Neuron (in vitro differentiated cells): ENCODE measurements around the gene TEAD1.
A peak's percentile ranks its signal among the peaks of the same experiment; 100 is the strongest.

ENCODE experiments used
- H2AFZ ChIP-seq: one replicate; pipeline ENCODE4 v1.6.1; 2013; ENCODE audit warnings: low read depth, mild to moderate bottlenecking, inconsistent platforms, low read length, moderate library complexity
- H3K27me3 ChIP-seq: one replicate; pipeline ENCODE4 v1.6.1; 2013; ENCODE audit warnings: low read length; ENCODE audit not compliant: insufficient read depth
- H3K36me3 ChIP-seq: one replicate; pipeline ENCODE4 v1.6.1; 2013; ENCODE audit warnings: low read length; ENCODE audit not compliant: insufficient read depth
- H3K4me1 ChIP-seq: one replicate; pipeline ENCODE4 v1.6.1; 2013; ENCODE audit warnings: low read length; ENCODE audit not compliant: insufficient read depth
- H3K4me3 ChIP-seq: 2 replicates; pipeline ENCODE4 v1.5.1; 2013; ENCODE audit warnings: mild to moderate bottlenecking, low read length, moderate library complexity
- H3K9me3 ChIP-seq: one replicate; pipeline ENCODE4 v1.6.1; 2013; ENCODE audit warnings: low read length

TEAD1 gene

GRCh38 chr11:12673924-12674570 lies at the start of gene TEAD1:
TSS of gene TEAD1 (plus strand) at chr11:12674421.
- Histone ChIP-seq H3K36me3 (peaks cover 4% of the 10 kb centered on the region), H3K4me3 (peak within 1 kb of the TSS; percentile 99), H3K4me1 (peaks cover 25% of the 10 kb centered on the region), H2AFZ (peak within 1 kb of the TSS; percentile 57), H3K9me3 (no peaks in the 10 kb centered on the region), H3K27me3 (no peaks in the 10 kb centered on the region)

GRCh38 chr11:12624595-12624994 lies 49.6 kb upstream of the TEAD1 start:
- Histone ChIP-seq H2AFZ (no peak overlapping the region), H3K9me3 (no peaks in the 10 kb centered on the region), H3K4me1 (no peaks in the 10 kb centered on the region), H3K27me3 (no peaks in the 10 kb centered on the region), H3K4me3 (no peak overlapping the region), H3K36me3 (no peaks in the 10 kb centered on the region)

- Histone ChIP-seq H3K36me3 (no peaks in the 10 kb centered on the region), H3K4me3 (no peak overlapping the region), H3K27me3 (no peaks in the 10 kb centered on the region), H2AFZ (no peak overlapping the region), H3K4me1 (no peaks in the 10 kb centered on the region), H3K9me3 (no peaks in the 10 kb centered on the region)
Observed at GRCh38 chr11:12625438-12626071, 48.7 kb upstream of the TEAD1 start.

- Histone ChIP-seq H2AFZ (no peak overlapping the region), H3K27me3 (no peaks in the 10 kb centered on the region), H3K36me3 (no peaks in the 10 kb centered on the region), H3K9me3 (no peaks in the 10 kb centered on the region), H3K4me1 (no peaks in the 10 kb centered on the region), H3K4me3 (no peak overlapping the region)
Observed at GRCh38 chr11:12626616-12627015, 47.6 kb upstream of the TEAD1 start.

- H3K9me3 ChIP-seq, result no peaks in the 10 kb centered on the region
Observed at GRCh38 chr11:12628314-12628713, 45.9 kb upstream of the TEAD1 start.

GRCh38 chr11:12629601-12630313 lies 44.5 kb upstream of the TEAD1 start:
- Histone ChIP-seq H3K36me3 (no peaks in the 10 kb centered on the region), H3K27me3 (no peaks in the 10 kb centered on the region), H3K4me3 (no peak overlapping the region), H2AFZ (no peak overlapping the region), H3K9me3 (no peaks in the 10 kb centered on the region), H3K4me1 (no peaks in the 10 kb centered on the region)

More at GRCh38 chr11:12628314-12628713, 45.9 kb upstream of the TEAD1 start:
- Histone ChIP-seq H3K27me3 (no peaks in the 10 kb centered on the region), H3K36me3 (no peaks in the 10 kb centered on the region), H3K4me3 (no peak overlapping the region), H3K4me1 (no peaks in the 10 kb centered on the region), H2AFZ (no peak overlapping the region)

- no peaks in the 10 kb centered on the region for H3K4me1 ChIP-seq
- H3K4me3 ChIP-seq, result no peak overlapping the region
- no peak overlapping the region for H2AFZ ChIP-seq
Observed at GRCh38 chr11:12631651-12632050, 42.6 kb upstream of the TEAD1 start.

GRCh38 chr11:12634329-12634728 lies 39.9 kb upstream of the TEAD1 start:
- H3K4me3 ChIP-seq, result no peak overlapping the region
- no peaks in the 10 kb centered on the region for H3K36me3 ChIP-seq
- no peaks in the 10 kb centered on the region for H3K9me3 ChIP-seq
- no peak overlapping the region for H2AFZ ChIP-seq
- H3K4me1 ChIP-seq, result no peaks in the 10 kb centered on the region
- no peaks in the 10 kb centered on the region for H3K27me3 ChIP-seq

More at GRCh38 chr11:12631651-12632050, 42.6 kb upstream of the TEAD1 start:
- no peaks in the 10 kb centered on the region for H3K27me3 ChIP-seq
- H3K9me3 ChIP-seq, result no peaks in the 10 kb centered on the region
- no peaks in the 10 kb centered on the region for H3K36me3 ChIP-seq

GRCh38 chr11:12636871-12637410 lies 37.3 kb upstream of the TEAD1 start:
- Histone ChIP-seq H2AFZ (no peak overlapping the region), H3K9me3 (no peaks in the 10 kb centered on the region), H3K36me3 (no peaks in the 10 kb centered on the region), H3K27me3 (no peaks in the 10 kb centered on the region), H3K4me3 (no peak overlapping the region), H3K4me1 (no peaks in the 10 kb centered on the region)

GRCh38 chr11:12639388-12639787 lies 34.8 kb upstream of the TEAD1 start:
- no peaks in the 10 kb centered on the region for H3K4me1 ChIP-seq
- no peaks in the 10 kb centered on the region for H3K27me3 ChIP-seq
- H3K9me3 ChIP-seq, result no peaks in the 10 kb centered on the region
- H3K36me3 ChIP-seq, result no peaks in the 10 kb centered on the region
- H2AFZ ChIP-seq, result no peak overlapping the region
- H3K4me3 ChIP-seq, result no peak overlapping the region

- no peak overlapping the region for H3K4me3 ChIP-seq
- no peaks in the 10 kb centered on the region for H3K4me1 ChIP-seq
- H2AFZ ChIP-seq, result no peak overlapping the region
- no peaks in the 10 kb centered on the region for H3K27me3 ChIP-seq
- H3K9me3 ChIP-seq, result no peaks in the 10 kb centered on the region
- no peaks in the 10 kb centered on the region for H3K36me3 ChIP-seq
Observed at GRCh38 chr11:12640355-12640754, 33.9 kb upstream of the TEAD1 start.

- Histone ChIP-seq H3K4me1 (no peaks in the 10 kb centered on the region), H3K4me3 (no peak overlapping the region), H2AFZ (no peak overlapping the region), H3K36me3 (no peaks in the 10 kb centered on the region), H3K27me3 (no peaks in the 10 kb centered on the region), H3K9me3 (no peaks in the 10 kb centered on the region)
Observed at GRCh38 chr11:12640926-12641849, 33.0 kb upstream of the TEAD1 start.
